B cell (primary cell): ENCODE measurements around the gene TRAPPC11. TPM values are rescaled to one million over a fixed set of nuclear protein-coding genes. Genes with fewer than 3 reads are reported as not detected.

Experiments
- ATAC-seq: fragments of 200-7000 bp; cut with Tn5 transposase; one replicate; pipeline ENCODE4 v1.10.0; 2021; ENCODE audit warnings: low read depth, mild to moderate bottlenecking, moderate number of reproducible peaks, moderate library complexity
- CTCF ChIA-PET: fragments of 350-600 bp; sonication (Branson Sonifier 250); formaldehyde crosslinking; loops from one replicate; lab custom pipeline; 2021; ENCODE audit warnings: antibody characterized with exemption, inconsistent platforms; lab: Charles Lee
- POLR2A ChIA-PET: fragments of 350-600 bp; sonication (Branson Sonifier 250); formaldehyde crosslinking; loops from one replicate; lab custom pipeline; 2021; ENCODE audit warnings: antibody characterized with exemption; lab: Charles Lee
- DNase-seq: peaks from one replicate; pipeline ENCODE4 v3.0.0; 2013
- H2AFZ ChIP-seq: 2 replicates; pipeline ENCODE4 v1.6.1; 2012; ENCODE audit warnings: mild to moderate bottlenecking, low read depth, low read length; ENCODE audit not compliant: insufficient read depth, poor library complexity, severe bottlenecking
- H3K27ac ChIP-seq, 2 donors: 1 replicate in 1 of 2; 2 replicates in 1 of 2; pipeline ENCODE4 v1.5.1; 2012 to 2013; ENCODE audit warnings: low read length in 2 of 2, mild to moderate bottlenecking in 2 of 2, moderate library complexity in 1 of 2
- H3K27me3 ChIP-seq, 4 experiments: fragments of 200-600 bp in 1 of 4; sonication (generic) in 1 of 4; replicated peaks in 1 of 4; 1 replicate in 2 of 4; 2 replicates in 2 of 4; pipeline versions ENCODE4 v1.6.1 to v1.7.0; 2013 to 2016; ENCODE audit warnings: low read length in 3 of 4, mild to moderate bottlenecking in 2 of 4, mixed read lengths in 1 of 4, moderate library complexity in 1 of 4; ENCODE audit not compliant: insufficient read depth in 4 of 4, control insufficient read depth in 3 of 4; ENCODE audit errors: control extremely low read depth in 1 of 4
- H3K36me3 ChIP-seq, 2 experiments: replicated peaks in 1 of 2; 1 replicate in 1 of 2; 2 replicates in 1 of 2; pipeline versions ENCODE4 v1.6.1 to v1.7.1; 2013; ENCODE audit warnings: low read length in 1 of 2; ENCODE audit not compliant: insufficient read depth in 2 of 2, control insufficient read depth in 1 of 2; ENCODE audit errors: control extremely low read depth in 1 of 2, extremely low read depth in 1 of 2
- H3K4me1 ChIP-seq, 2 donors: fragments of 200-600 bp in 1 of 2; sonication (generic) in 1 of 2; 1 replicate in 1 of 2; 2 replicates in 1 of 2; pipeline versions ENCODE4 v1.5.1 to v1.6.1; 2013 to 2017; ENCODE audit warnings: low read length in 2 of 2; ENCODE audit not compliant: control insufficient read depth in 2 of 2, insufficient read depth in 2 of 2
- H3K4me2 ChIP-seq: replicated peaks from 2 replicates; pipeline ENCODE3; 2012; ENCODE audit warnings: mild to moderate bottlenecking, low read depth, low read length; ENCODE audit not compliant: poor library complexity, severe bottlenecking
- H3K4me3 ChIP-seq, 5 experiments: fragments of 200-600 bp in 1 of 5; sonication (generic) in 1 of 5; 1 replicate in 3 of 5; 2 replicates in 2 of 5; pipeline versions ENCODE4 v1.5.1 to v1.7.0; 2011 to 2016; ENCODE audit warnings: low read length in 4 of 5, mild to moderate bottlenecking in 4 of 5, low read depth in 2 of 5, control low read depth in 1 of 5, moderate library complexity in 1 of 5; ENCODE audit not compliant: insufficient read depth in 1 of 5; ENCODE audit errors: control extremely low read depth in 1 of 5, extremely low read depth in 1 of 5
- H3K79me2 ChIP-seq: fragments of 200-600 bp; sonication (generic); one replicate; pipeline ENCODE4 v1.6.0; 2016; ENCODE audit warnings: low read length; ENCODE audit not compliant: control insufficient read depth, insufficient read depth
- H3K9ac ChIP-seq: fragments of 200-600 bp; sonication (generic); 2 replicates; pipeline ENCODE4 v1.6.1; 2017; ENCODE audit warnings: mild to moderate bottlenecking, low read length, moderate library complexity
- H3K9me3 ChIP-seq, 3 donors: one replicate each; pipeline versions ENCODE4 v1.6.1 to v1.7.1; 2013; ENCODE audit warnings: low read length in 2 of 3; ENCODE audit not compliant: control insufficient read depth in 2 of 3, insufficient read depth in 1 of 3; ENCODE audit errors: control extremely low read depth in 1 of 3
- H4K20me1 ChIP-seq: 2 replicates; pipeline ENCODE4 v1.6.0; 2012; ENCODE audit warnings: mild to moderate bottlenecking, low read length; ENCODE audit not compliant: insufficient read depth, control insufficient read depth, poor library complexity, severe bottlenecking
- H3K27ac Mint-ChIP-seq: one replicate; pipeline ENCODE4 v1.8.0; 2021; ENCODE audit warnings: mixed read lengths
- H3K27me3 Mint-ChIP-seq: one replicate; pipeline ENCODE4 v1.8.0; 2021; ENCODE audit warnings: mixed read lengths
- H3K4me1 Mint-ChIP-seq: one replicate; pipeline ENCODE4 v1.8.0; 2021; ENCODE audit warnings: mixed read lengths
- H3K4me3 Mint-ChIP-seq: one replicate; pipeline ENCODE4 v1.8.0; 2021; ENCODE audit warnings: mixed read lengths
- H3K9me3 Mint-ChIP-seq: one replicate; pipeline ENCODE4 v1.8.0; 2022; ENCODE audit warnings: mixed read lengths; ENCODE audit not compliant: insufficient read depth
- EZH2 ChIP-seq: IDR thresholded peaks from 2 replicates; pipeline ENCODE4 v1.6.1; 2012; ENCODE audit warnings: borderline replicate concordance, low read depth, mild to moderate bottlenecking, moderate library complexity, low read length; ENCODE audit not compliant: insufficient read depth, poor library complexity, severe bottlenecking
- WGBS: methylation state at CpG from one replicate; pipeline ENCODE4 v1.1.5; 2013; ENCODE audit warnings: missing lambda C conversion rate; ENCODE audit not compliant: insufficient coverage; 5-methylcytosine and 5-hydroxymethylcytosine counted together
- intact Hi-C: fragments of 100-400 bp; cut with micrococcal nuclease; formaldehyde crosslinking; loops from one replicate; pipeline ENCODE4 v1.10.0; 2022
- polyA plus RNA-seq: library from polyadenylated mRNA; depleted of rRNA; stranded (reverse); fragments of >200 nt; gene quantifications from 2 replicates; pipeline ENCODE4 v1.2.3, GENCODE V29; 2012
- total RNA-seq, 2 donors: library from RNA; stranded (reverse); fragments of 120-200 nt in 1 of 2; gene quantifications; 1 replicate in 1 of 2; 2 replicates in 1 of 2; pipeline versions ENCODE4 v1.2.3 to v1.2.4, GENCODE V29; 2013 to 2022
- TF ChIP-seq, protein P1 (sequence below): fragments of 200-600 bp; IDR thresholded peaks from one replicate; pipeline ENCODE4 v1.8.0; 2022; ENCODE audit warnings: antibody characterized with exemption, mild to moderate bottlenecking

TRAPPC11 gene
- total and polyA plus RNA-seq, 2 donors (not counting 1 experiment from before 2014, with no cell fraction given), result 23.5 to 53.8 TPM

- no peak overlapping the region for H3K4me3 ChIP-seq
- H3K9me3 ChIP-seq, result no peaks in the 10 kb centered on the region
- H3K27ac ChIP-seq, result no peak overlapping the region
- DNase-seq (no peak), ATAC-seq (no peak)
- H3K9ac ChIP-seq, result no peak overlapping the region
- no peaks in the 10 kb centered on the region for H3K4me1 Mint-ChIP-seq
- POLR2A ChIA-PET, result no interaction called here
- H2AFZ ChIP-seq, result no peak overlapping the region
- no peaks in the 10 kb centered on the region for H3K36me3 ChIP-seq
- no peak overlapping the region for H3K27ac Mint-ChIP-seq
- no peak for TF ChIP-seq EZH2
- TF ChIP-seq, protein P1, sequence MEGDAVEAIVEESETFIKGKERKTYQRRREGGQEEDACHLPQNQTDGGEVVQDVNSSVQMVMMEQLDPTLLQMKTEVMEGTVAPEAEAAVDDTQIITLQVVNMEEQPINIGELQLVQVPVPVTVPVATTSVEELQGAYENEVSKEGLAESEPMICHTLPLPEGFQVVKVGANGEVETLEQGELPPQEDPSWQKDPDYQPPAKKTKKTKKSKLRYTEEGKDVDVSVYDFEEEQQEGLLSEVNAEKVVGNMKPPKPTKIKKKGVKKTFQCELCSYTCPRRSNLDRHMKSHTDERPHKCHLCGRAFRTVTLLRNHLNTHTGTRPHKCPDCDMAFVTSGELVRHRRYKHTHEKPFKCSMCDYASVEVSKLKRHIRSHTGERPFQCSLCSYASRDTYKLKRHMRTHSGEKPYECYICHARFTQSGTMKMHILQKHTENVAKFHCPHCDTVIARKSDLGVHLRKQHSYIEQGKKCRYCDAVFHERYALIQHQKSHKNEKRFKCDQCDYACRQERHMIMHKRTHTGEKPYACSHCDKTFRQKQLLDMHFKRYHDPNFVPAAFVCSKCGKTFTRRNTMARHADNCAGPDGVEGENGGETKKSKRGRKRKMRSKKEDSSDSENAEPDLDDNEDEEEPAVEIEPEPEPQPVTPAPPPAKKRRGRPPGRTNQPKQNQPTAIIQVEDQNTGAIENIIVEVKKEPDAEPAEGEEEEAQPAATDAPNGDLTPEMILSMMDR, result no peak
- CTCF ChIA-PET, result no interaction called here
- no peaks in the 10 kb centered on the region for H4K20me1 ChIP-seq
- no peaks in the 10 kb centered on the region for H3K9me3 Mint-ChIP-seq
- peaks cover 23% of the 10 kb centered on the region for H3K27me3 Mint-ChIP-seq
- no peaks in the 10 kb centered on the region for H3K4me1 ChIP-seq
- no peak overlapping the region for H3K4me3 Mint-ChIP-seq
- WGBS, result 95% methylated on average over 3 of the region's 4 CpGs
- no peak overlapping the region for H3K4me2 ChIP-seq
- H3K79me2 ChIP-seq, result no peaks in the 10 kb centered on the region
- intact Hi-C loops, result no loop called here
- H3K27me3 ChIP-seq, result no peaks in the 10 kb centered on the region
These were observed 40.4 kb upstream of the TRAPPC11 start for GRCh38 chr4:183618681-183619080.

- ChIA-PET CTCF (no interaction called here), POLR2A (no interaction called here)
- H3K36me3 ChIP-seq, result no peaks in the 10 kb centered on the region
- TF ChIP-seq, protein P1, result no peak
- TF ChIP-seq EZH2, result no peak
- no peaks in the 10 kb centered on the region for H3K27me3 ChIP-seq
- no peaks in the 10 kb centered on the region for H3K9me3 Mint-ChIP-seq
- H2AFZ ChIP-seq, result no peak overlapping the region
- no peak overlapping the region for H3K9ac ChIP-seq
- 88% methylated on average over 1 of the region's 2 CpGs for WGBS
- H3K27ac ChIP-seq, result no peak overlapping the region
- no peak overlapping the region for H3K4me3 Mint-ChIP-seq
- intact Hi-C loops, result no loop called here
- H3K4me2 ChIP-seq, result no peak overlapping the region
- no peak overlapping the region for H3K4me3 ChIP-seq
- no peaks in the 10 kb centered on the region for H4K20me1 ChIP-seq
- H3K27ac Mint-ChIP-seq, result no peak overlapping the region
- no peaks in the 10 kb centered on the region for H3K4me1 Mint-ChIP-seq
- no peak for ATAC-seq
- peaks cover 8% of the 10 kb centered on the region for H3K27me3 Mint-ChIP-seq
- H3K79me2 ChIP-seq, result no peaks in the 10 kb centered on the region
- no peaks in the 10 kb centered on the region for H3K9me3 ChIP-seq
- H3K4me1 ChIP-seq, result no peaks in the 10 kb centered on the region
- no peak for DNase-seq
These were observed 38.7 kb upstream of the TRAPPC11 start for GRCh38 chr4:183620421-183620820.
